Skeletal muscle tissue (tissue), 4 donors: ENCODE results near the gene RILPL2. TPM values are rescaled to one million over a fixed set of nuclear protein-coding genes. Genes with fewer than 3 reads are reported as not detected.

Source experiments
- H3K27ac ChIP-seq: one replicate; pipeline ENCODE4 v1.7.0; 2013; ENCODE audit warnings: mild to moderate bottlenecking, low read depth, low read length, inconsistent platforms
- H3K27me3 ChIP-seq, 3 donors: one replicate each; pipeline ENCODE4 v1.7.0; 2013; ENCODE audit warnings: low read length in 3 of 3; ENCODE audit not compliant: control insufficient read depth in 3 of 3, insufficient read depth in 3 of 3
- H3K36me3 ChIP-seq, 3 donors: one replicate each; pipeline ENCODE4 v1.7.0; 2013; ENCODE audit warnings: low read length in 3 of 3; ENCODE audit not compliant: control insufficient read depth in 3 of 3, insufficient read depth in 3 of 3
- H3K4me1 ChIP-seq, 3 donors: one replicate each; pipeline ENCODE4 v1.7.0; 2013; ENCODE audit warnings: low read length in 3 of 3, mild to moderate bottlenecking in 3 of 3; ENCODE audit not compliant: control insufficient read depth in 3 of 3, insufficient read depth in 3 of 3
- H3K4me3 ChIP-seq, 3 donors: one replicate each; pipeline ENCODE4 v1.7.0; 2013; ENCODE audit warnings: low read length in 3 of 3
- H3K9ac ChIP-seq, 3 donors: one replicate each; pipeline ENCODE4 v1.7.0; 2013; ENCODE audit warnings: low read length in 3 of 3, mild to moderate bottlenecking in 3 of 3, moderate library complexity in 2 of 3, low read depth in 1 of 3
- H3K9me3 ChIP-seq, 3 donors: one replicate each; pipeline ENCODE4 v1.7.0; 2013; ENCODE audit warnings: low read length in 3 of 3; ENCODE audit not compliant: control insufficient read depth in 3 of 3
- total RNA-seq: library from RNA; depleted of rRNA; stranded (reverse); fragments of >200 nt; gene quantifications from one replicate; pipeline ENCODE4 v1.2.3, GENCODE V29; 2014
- donor health status: Osteomylitis.

RILPL2 gene
- total RNA-seq, 1 donor from 2014 or later = 1.0 TPM

GRCh38 chr12:123367511-123367910 is 69.0 kb downstream of the RILPL2 start:
- H3K9me3 ChIP-seq = no peaks in the 10 kb centered on the region
- H3K4me1 ChIP-seq = peaks cover 14 to 19% (median 18%) of the 10 kb centered on the region in 3 donors
- H3K4me3 ChIP-seq = no peak overlapping the region
- peaks cover 0 to 2% (median 0%) of the 10 kb centered on the region in 3 donors for H3K36me3 ChIP-seq
- H3K9ac ChIP-seq = no peak overlapping the region
- no peak overlapping the region for H3K27ac ChIP-seq
- H3K27me3 ChIP-seq = no peaks in the 10 kb centered on the region

Other genes with a start within 250 kb of the RILPL2 start
- 44.9 TPM for gene MPHOSPH9, start 203.5 kb downstream of the RILPL2 start, total RNA-seq
- gene MTRFR, start 203.2 kb downstream of the RILPL2 start, total RNA-seq = 12.0 TPM
- 76.2 TPM for gene CDK2AP1, start 164.8 kb downstream of the RILPL2 start, total RNA-seq
- 11.5 TPM for gene SBNO1, start 71.8 kb downstream of the RILPL2 start, total RNA-seq
- gene KMT5A, start 52.6 kb downstream of the RILPL2 start, total RNA-seq = 19.3 TPM
- 15.7 TPM for gene SNRNP35, start 21.5 kb upstream of the RILPL2 start, total RNA-seq
- gene RILPL1, start 97.0 kb upstream of the RILPL2 start, total RNA-seq = 5.2 TPM
- 224 TPM for gene TMED2, start 147.9 kb upstream of the RILPL2 start, total RNA-seq
- gene DDX55, start 165.4 kb upstream of the RILPL2 start, total RNA-seq = 12.5 TPM
- gene EIF2B1, start 197.0 kb upstream of the RILPL2 start, total RNA-seq = 34.4 TPM
- 14.6 TPM for gene GTF2H3, start 197.1 kb upstream of the RILPL2 start, total RNA-seq
- 6.8 TPM for gene TCTN2, start 234.4 kb upstream of the RILPL2 start, total RNA-seq